Transverse colon (tissue), 3 donors: ENCODE data around the gene ASCL1.

ENCODE experiments used
- EP300 ChIP-seq: sonication (generic); formaldehyde crosslinking; IDR thresholded peaks from one replicate; pipeline ENCODE4 v1.6.1; 2017; ENCODE audit warnings: antibody characterized with exemption, low read depth
- POLR2A ChIP-seq: fragments of 450-650 bp; IDR thresholded peaks from one replicate; pipeline ENCODE4 v1.6.1; 2016; ENCODE audit warnings: antibody characterized with exemption, mild to moderate bottlenecking, moderate library complexity
- TF ChIP-seq, protein P1 (sequence below), 5 experiments: fragments of 200-600 bp in 3 of 5; fragments of 450-650 bp in 2 of 5; sonication (generic) in 3 of 5; IDR thresholded peaks; 1 replicate in 2 of 5; 2 replicates in 3 of 5; pipeline ENCODE4 v1.5.1; 2016 to 2017; ENCODE audit warnings: antibody characterized with exemption in 5 of 5, inconsistent platforms in 3 of 5, mild to moderate bottlenecking in 2 of 5, moderate library complexity in 1 of 5

DNA sequence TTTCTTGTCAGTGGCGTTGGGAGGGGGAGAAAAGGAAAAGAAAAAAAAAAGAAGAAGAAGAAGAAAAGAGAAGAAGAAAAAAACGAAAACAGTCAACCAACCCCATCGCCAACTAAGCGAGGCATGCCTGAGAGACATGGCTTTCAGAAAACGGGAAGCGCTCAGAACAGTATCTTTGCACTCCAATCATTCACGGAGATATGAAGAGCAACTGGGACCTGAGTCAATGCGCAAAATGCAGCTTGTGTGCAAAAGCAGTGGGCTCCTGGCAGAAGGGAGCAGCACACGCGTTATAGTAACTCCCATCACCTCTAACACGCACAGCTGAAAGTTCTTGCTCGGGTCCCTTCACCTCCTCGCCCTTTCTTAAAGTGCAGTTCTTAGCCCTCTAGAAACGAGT lies 1.9 kb downstream of the ASCL1 start:
- TF ChIP-seq, protein P1, sequence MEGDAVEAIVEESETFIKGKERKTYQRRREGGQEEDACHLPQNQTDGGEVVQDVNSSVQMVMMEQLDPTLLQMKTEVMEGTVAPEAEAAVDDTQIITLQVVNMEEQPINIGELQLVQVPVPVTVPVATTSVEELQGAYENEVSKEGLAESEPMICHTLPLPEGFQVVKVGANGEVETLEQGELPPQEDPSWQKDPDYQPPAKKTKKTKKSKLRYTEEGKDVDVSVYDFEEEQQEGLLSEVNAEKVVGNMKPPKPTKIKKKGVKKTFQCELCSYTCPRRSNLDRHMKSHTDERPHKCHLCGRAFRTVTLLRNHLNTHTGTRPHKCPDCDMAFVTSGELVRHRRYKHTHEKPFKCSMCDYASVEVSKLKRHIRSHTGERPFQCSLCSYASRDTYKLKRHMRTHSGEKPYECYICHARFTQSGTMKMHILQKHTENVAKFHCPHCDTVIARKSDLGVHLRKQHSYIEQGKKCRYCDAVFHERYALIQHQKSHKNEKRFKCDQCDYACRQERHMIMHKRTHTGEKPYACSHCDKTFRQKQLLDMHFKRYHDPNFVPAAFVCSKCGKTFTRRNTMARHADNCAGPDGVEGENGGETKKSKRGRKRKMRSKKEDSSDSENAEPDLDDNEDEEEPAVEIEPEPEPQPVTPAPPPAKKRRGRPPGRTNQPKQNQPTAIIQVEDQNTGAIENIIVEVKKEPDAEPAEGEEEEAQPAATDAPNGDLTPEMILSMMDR (IDR thresholded peaks at IDR 0.05) = no peak
- no peak for TF ChIP-seq POLR2A
- no peak for TF ChIP-seq EP300
